Smooth muscle cell (in vitro differentiated cells): ENCODE data around the gene CADM1. TPM values are rescaled to one million over a fixed set of nuclear protein-coding genes. Genes with fewer than 3 reads are reported as not detected.

Experiments
- DNase-seq: peaks from one replicate; lab custom pipeline; 2025; ENCODE audit not compliant: unreplicated experiment; lab: John Stamatoyannopoulos, UW
- H2AFZ ChIP-seq: fragments of 200-600 bp; sonication (generic); 2 replicates; pipeline ENCODE4 v1.6.0; 2016; ENCODE audit warnings: antibody characterized with exemption, low read depth, mild to moderate bottlenecking
- H3F3A ChIP-seq: fragments of 200-600 bp; sonication (generic); 2 replicates; pipeline ENCODE4 v1.6.0; 2017; ENCODE audit warnings: antibody characterized with exemption, low read depth
- H3K27ac ChIP-seq: fragments of 200-600 bp; sonication (generic); 2 replicates; pipeline ENCODE4 v1.5.1; 2016; ENCODE audit warnings: low read depth, mild to moderate bottlenecking
- H3K27me3 ChIP-seq: fragments of 200-600 bp; sonication (generic); 2 replicates; pipeline ENCODE4 v1.6.1; 2016; ENCODE audit warnings: low read depth, mild to moderate bottlenecking
- H3K36me3 ChIP-seq: fragments of 200-600 bp; sonication (generic); 2 replicates; pipeline ENCODE4 v1.5.1; 2016; ENCODE audit warnings: low read depth
- H3K4me1 ChIP-seq: fragments of 200-600 bp; sonication (generic); 2 replicates; pipeline ENCODE4 v1.5.1; 2016; ENCODE audit warnings: low read depth
- H3K4me2 ChIP-seq: fragments of 200-600 bp; sonication (generic); 2 replicates; pipeline ENCODE4 v1.6.0; 2016; ENCODE audit warnings: mild to moderate bottlenecking
- H3K4me3 ChIP-seq: fragments of 200-600 bp; sonication (generic); 2 replicates; pipeline ENCODE4 v1.5.1; 2016; ENCODE audit warnings: mild to moderate bottlenecking
- H3K79me2 ChIP-seq: fragments of 200-600 bp; sonication (generic); 2 replicates; pipeline ENCODE4 v1.6.0; 2016; ENCODE audit warnings: low read depth, mild to moderate bottlenecking
- H3K9ac ChIP-seq: fragments of 200-600 bp; sonication (generic); 2 replicates; pipeline ENCODE4 v1.6.0; 2016; ENCODE audit warnings: low read depth
- H3K9me3 ChIP-seq: fragments of 200-600 bp; sonication (generic); replicated peaks from 2 replicates; pipeline ENCODE4 v1.5.1; 2016; ENCODE audit warnings: low read depth
- H4K20me1 ChIP-seq: fragments of 200-600 bp; sonication (generic); 2 replicates; pipeline ENCODE4 v1.6.0; 2016; ENCODE audit warnings: low read depth
- WGBS: methylation state at CpG from one replicate; pipeline ENCODE4 v1.1.7; 2016; ENCODE audit warnings: low lambda C conversion rate; 5-methylcytosine and 5-hydroxymethylcytosine counted together
- polyA plus RNA-seq: library from polyadenylated mRNA; unstranded; fragments of >200 nt; fragmentation: Nextera tagmentation; extraction: Ambion mirVana; gene quantifications from 2 replicates; pipeline ENCODE4 v1.2.1, GENCODE V29; 2016
- total RNA-seq: library from RNA; depleted of rRNA; stranded (reverse); fragments of >200 nt; gene quantifications from 2 replicates; pipeline ENCODE4 v1.2.3, GENCODE V29; 2014
- TF ChIP-seq, protein P1 (sequence below): fragments of 200-600 bp; sonication (generic); IDR thresholded peaks from 2 replicates; pipeline ENCODE4 v1.5.1; 2017; ENCODE audit warnings: borderline replicate concordance, mild to moderate bottlenecking, antibody characterized with exemption; ENCODE audit not compliant: insufficient read depth, poor library complexity, severe bottlenecking

CADM1 gene
- total and polyA plus RNA-seq, 2 experiments from 2014 or later: 158 to 167 TPM

DNA sequence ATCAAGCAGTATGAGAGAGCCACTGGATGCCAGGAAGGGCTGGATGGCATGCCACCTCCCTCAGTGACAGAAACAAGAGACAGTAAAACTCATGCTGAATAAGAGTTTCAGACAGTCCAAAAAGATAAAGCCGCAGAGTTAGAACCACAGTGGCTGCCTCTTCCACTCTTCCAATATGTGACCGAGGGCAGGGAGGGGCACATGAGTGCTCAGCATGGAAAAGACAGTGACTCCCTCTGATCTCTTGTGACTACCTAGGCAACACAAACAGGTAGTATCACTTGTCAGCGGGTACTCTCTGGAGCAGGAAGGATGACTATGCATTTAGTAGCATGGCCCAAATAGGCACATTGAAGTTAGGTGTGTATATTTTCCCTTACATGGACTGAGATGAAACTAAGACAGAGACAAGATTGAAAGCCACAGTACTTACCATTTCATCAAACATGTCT is 295.4 kb downstream of the CADM1 start:
- no peak for DNase-seq
- Histone ChIP-seq H3F3A (peaks cover 3% of the 10 kb centered on the region), H3K27ac (no peak overlapping the region), H4K20me1 (no peaks in the 10 kb centered on the region), H3K9ac (no peak overlapping the region), H3K27me3 (peaks cover 3% of the 10 kb centered on the region), H2AFZ (no peak overlapping the region), H3K4me2 (peak overlapping the region; percentile 25), H3K4me3 (no peak overlapping the region), H3K36me3 (peaks cover 3% of the 10 kb centered on the region), H3K9me3 (no peaks in the 10 kb centered on the region), H3K79me2 (no peaks in the 10 kb centered on the region), H3K4me1 (peaks cover 11% of the 10 kb centered on the region)
- 68% methylated on average over 3 of the region's 3 CpGs for WGBS
- TF ChIP-seq, protein P1, sequence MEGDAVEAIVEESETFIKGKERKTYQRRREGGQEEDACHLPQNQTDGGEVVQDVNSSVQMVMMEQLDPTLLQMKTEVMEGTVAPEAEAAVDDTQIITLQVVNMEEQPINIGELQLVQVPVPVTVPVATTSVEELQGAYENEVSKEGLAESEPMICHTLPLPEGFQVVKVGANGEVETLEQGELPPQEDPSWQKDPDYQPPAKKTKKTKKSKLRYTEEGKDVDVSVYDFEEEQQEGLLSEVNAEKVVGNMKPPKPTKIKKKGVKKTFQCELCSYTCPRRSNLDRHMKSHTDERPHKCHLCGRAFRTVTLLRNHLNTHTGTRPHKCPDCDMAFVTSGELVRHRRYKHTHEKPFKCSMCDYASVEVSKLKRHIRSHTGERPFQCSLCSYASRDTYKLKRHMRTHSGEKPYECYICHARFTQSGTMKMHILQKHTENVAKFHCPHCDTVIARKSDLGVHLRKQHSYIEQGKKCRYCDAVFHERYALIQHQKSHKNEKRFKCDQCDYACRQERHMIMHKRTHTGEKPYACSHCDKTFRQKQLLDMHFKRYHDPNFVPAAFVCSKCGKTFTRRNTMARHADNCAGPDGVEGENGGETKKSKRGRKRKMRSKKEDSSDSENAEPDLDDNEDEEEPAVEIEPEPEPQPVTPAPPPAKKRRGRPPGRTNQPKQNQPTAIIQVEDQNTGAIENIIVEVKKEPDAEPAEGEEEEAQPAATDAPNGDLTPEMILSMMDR: no peak

DNA sequence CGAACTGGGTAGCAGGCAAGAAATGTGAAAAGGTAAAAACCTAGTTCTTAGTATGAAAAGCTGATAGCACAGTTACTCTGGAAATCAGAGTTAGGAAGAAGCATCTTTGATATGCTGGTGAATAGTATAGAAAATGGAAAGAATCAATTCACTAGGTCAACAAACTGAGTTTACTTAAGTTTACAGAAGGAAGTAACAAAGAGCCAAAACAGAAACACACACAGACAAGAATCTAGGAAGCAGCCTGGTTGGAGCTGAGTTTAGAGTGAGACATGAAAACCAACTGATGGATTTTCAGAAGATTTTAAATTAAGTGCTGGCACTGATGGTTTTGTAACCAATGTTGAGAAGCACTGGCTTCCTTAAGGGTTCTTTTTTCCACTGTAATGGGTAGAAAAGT is 296.3 kb downstream of the CADM1 start:
- Histone ChIP-seq H3F3A (peaks cover 6% of the 10 kb centered on the region), H3K4me3 (no peak overlapping the region), H2AFZ (no peak overlapping the region), H3K79me2 (no peaks in the 10 kb centered on the region), H3K36me3 (no peaks in the 10 kb centered on the region), H3K4me1 (peaks cover 11% of the 10 kb centered on the region), H3K4me2 (no peak overlapping the region), H4K20me1 (no peaks in the 10 kb centered on the region), H3K9me3 (no peaks in the 10 kb centered on the region), H3K9ac (no peak overlapping the region), H3K27me3 (peaks cover 3% of the 10 kb centered on the region), H3K27ac (no peak overlapping the region)
- DNase-seq: no peak
- WGBS: 89% methylated on average over 1 of the region's 1 CpG
- TF ChIP-seq, protein P1: no peak

DNA sequence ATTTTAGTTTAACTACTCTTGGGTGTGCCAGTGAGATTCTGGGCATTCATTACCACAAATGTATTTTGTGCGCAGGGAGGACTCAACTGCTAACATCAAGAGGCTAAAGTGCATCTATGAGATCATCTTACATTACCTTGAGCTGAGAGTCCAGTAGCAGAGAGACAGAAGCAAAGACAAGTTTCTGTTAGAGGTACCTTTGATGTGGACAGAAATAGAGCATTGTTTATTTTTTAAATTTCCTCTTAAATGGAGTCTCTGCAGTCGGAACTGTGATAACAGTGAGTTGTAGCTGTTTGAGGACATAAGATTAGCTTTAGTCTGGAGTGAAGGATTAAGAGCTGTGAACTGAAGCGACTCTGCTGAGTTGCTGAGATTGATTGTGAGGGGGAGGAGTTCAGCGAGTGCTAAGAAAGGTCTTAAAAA is 297.0 kb downstream of the CADM1 start:
- Histone ChIP-seq H3K27ac (no peak overlapping the region), H3K9me3 (no peaks in the 10 kb centered on the region), H3K4me1 (peaks cover 11% of the 10 kb centered on the region), H3K4me2 (peak overlapping the region; percentile 43), H2AFZ (no peak overlapping the region), H4K20me1 (no peaks in the 10 kb centered on the region), H3K4me3 (no peak overlapping the region), H3K79me2 (no peaks in the 10 kb centered on the region), H3K9ac (no peak overlapping the region), H3F3A (peaks cover 7% of the 10 kb centered on the region), H3K27me3 (peaks cover 3% of the 10 kb centered on the region), H3K36me3 (no peaks in the 10 kb centered on the region)
- no peak for DNase-seq
- 15% methylated on average over 4 of the region's 4 CpGs for WGBS
- TF ChIP-seq, protein P1: no peak

DNA sequence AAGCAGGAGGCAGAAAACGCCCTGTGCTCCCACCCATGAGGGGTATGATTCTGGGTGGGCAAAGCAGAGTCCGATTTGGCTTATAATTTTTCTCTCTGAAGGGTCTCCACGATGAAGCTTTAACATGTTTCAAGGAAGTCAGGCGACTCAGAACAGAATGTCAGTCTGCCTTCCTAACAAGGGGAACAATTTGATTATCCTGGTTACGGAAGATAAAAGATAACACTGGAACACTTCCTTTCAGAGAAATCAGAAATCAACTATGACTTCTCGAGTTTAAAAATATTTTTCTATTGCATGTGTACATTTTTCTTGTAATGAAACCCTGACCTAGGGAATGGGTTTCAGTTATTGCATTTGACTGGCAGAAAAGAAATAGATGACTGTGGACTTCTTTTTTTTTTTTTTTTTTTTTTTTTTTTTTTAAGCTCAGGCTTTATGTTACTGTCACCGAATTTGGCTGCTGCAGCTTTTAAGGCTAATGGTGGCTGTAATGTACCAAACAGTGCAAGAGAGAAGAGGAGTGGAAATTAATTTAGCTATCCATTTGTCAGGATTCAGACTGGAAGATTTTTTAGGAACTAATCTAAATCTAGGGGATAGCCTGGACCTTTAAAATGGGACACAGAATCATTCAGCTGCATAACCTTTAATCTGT is 297.7 kb downstream of the CADM1 start:
- H3K4me2 ChIP-seq: no peak overlapping the region
- H2AFZ ChIP-seq: no peak overlapping the region
- no peak overlapping the region for H3K9ac ChIP-seq
- no peaks in the 10 kb centered on the region for H3K79me2 ChIP-seq
- 76% methylated on average over 7 of the region's 7 CpGs for WGBS
- no peaks in the 10 kb centered on the region for H3K36me3 ChIP-seq
- H3K9me3 ChIP-seq: no peaks in the 10 kb centered on the region
- peaks cover 3% of the 10 kb centered on the region for H3K27me3 ChIP-seq
- no peak for DNase-seq
- TF ChIP-seq, protein P1: no peak
- H3K4me1 ChIP-seq: peaks cover 12% of the 10 kb centered on the region
- no peak overlapping the region for H3K4me3 ChIP-seq
- H3F3A ChIP-seq: peaks cover 7% of the 10 kb centered on the region
- no peaks in the 10 kb centered on the region for H4K20me1 ChIP-seq
- H3K27ac ChIP-seq: no peak overlapping the region
